Spleen (tissue), 11 donors: ENCODE data around the gene FN3KRP. TPM values are rescaled to one million over a fixed set of nuclear protein-coding genes. Genes with fewer than 3 reads are reported as not detected.

Experiments used
- DNase-seq: peaks from one replicate; pipeline ENCODE4 v3.0.0-alpha.2; 2020
- H3K27ac ChIP-seq, 8 donors: fragments of 200-600 bp; sonication (generic) in 7 of 8; 1 replicate in 4 of 8; 2 replicates in 4 of 8; pipeline versions ENCODE4 v1.5.0 to v1.8.0; 2016 to 2021; ENCODE audit warnings: inconsistent platforms in 4 of 8, mild to moderate bottlenecking in 4 of 8, moderate library complexity in 1 of 8
- H3K27me3 ChIP-seq, 7 donors: fragments of 200-600 bp; sonication (generic) in 6 of 7; replicated peaks in 1 of 7; 1 replicate in 4 of 7; 2 replicates in 3 of 7; pipeline versions ENCODE4 v1.5.0 to v1.8.0; 2016 to 2021; ENCODE audit warnings: inconsistent platforms in 3 of 7, mild to moderate bottlenecking in 1 of 7
- H3K36me3 ChIP-seq, 6 donors: fragments of 200-600 bp; sonication (generic) in 5 of 6; 1 replicate in 4 of 6; 2 replicates in 2 of 6; pipeline versions ENCODE4 v1.5.0 to v1.8.0; 2016 to 2021; ENCODE audit warnings: inconsistent platforms in 2 of 6
- H3K4me1 ChIP-seq, 6 donors: fragments of 200-600 bp; sonication (generic) in 5 of 6; 1 replicate in 3 of 6; 2 replicates in 3 of 6; pipeline versions ENCODE4 v1.5.0 to v1.8.0; 2016 to 2021; ENCODE audit warnings: inconsistent platforms in 3 of 6
- H3K4me3 ChIP-seq, 8 donors: fragments of 200-600 bp; sonication (generic) in 7 of 8; 1 replicate in 4 of 8; 2 replicates in 4 of 8; pipeline versions ENCODE4 v1.5.0 to v1.8.0; 2016 to 2021; ENCODE audit warnings: inconsistent platforms in 4 of 8, mild to moderate bottlenecking in 4 of 8, moderate library complexity in 2 of 8
- H3K9me3 ChIP-seq, 8 donors: fragments of 200-600 bp; sonication (generic) in 7 of 8; 1 replicate in 4 of 8; 2 replicates in 4 of 8; pipeline versions ENCODE4 v1.5.0 to v1.8.0; 2016 to 2021; ENCODE audit warnings: inconsistent platforms in 4 of 8
- POLR2A ChIP-seq, 3 donors: fragments of 450-650 bp; IDR thresholded peaks; one replicate each; pipeline ENCODE4 v1.5.1; 2017; ENCODE audit warnings: antibody characterized with exemption in 3 of 3, mild to moderate bottlenecking in 1 of 3
- POLR2AphosphoS5 ChIP-seq, 3 donors: sonication (generic); formaldehyde crosslinking; IDR thresholded peaks; one replicate each; pipeline ENCODE4 v1.5.1; 2017; ENCODE audit warnings: antibody characterized with exemption in 3 of 3
- WGBS, 5 donors: extraction: QIAGEN DNeasy Blood & Tissue Kit in 3 of 5; methylation state at CpG; one replicate each; pipeline versions ENCODE4 v1.1.5 to v1.1.7; 2013 to 2018; 5-methylcytosine and 5-hydroxymethylcytosine counted together
- intact Hi-C: fragments of 100-400 bp; cut with DNase I; formaldehyde crosslinking; loops from one replicate; pipeline ENCODE4 v1.15.0; 2023; ENCODE audit warnings: low total_unique reads
- polyA plus RNA-seq, 3 donors: library from polyadenylated mRNA; stranded (reverse); fragments of 200-250 nt; gene quantifications; one replicate each; pipeline ENCODE4 v1.2.1, GENCODE V29; 2013
- total RNA-seq, 7 donors: library from RNA; depleted of rRNA in 3 of 7; stranded (reverse); fragments of >200 nt in 3 of 7; fragmentation: NEBNext Ultra II Directional in 4 of 7; extraction: Animal tissue kit (Norgen Biotek cat#: 25700) in 4 of 7; gene quantifications; one replicate each; pipeline versions ENCODE4 v1.1.0 to v1.2.1, GENCODE V29; 2016 to 2021
- TF ChIP-seq, protein P1 (sequence below), 11 experiments: fragments of 200-600 bp in 7 of 11; fragments of 450-650 bp in 4 of 11; sonication (generic) in 4 of 11; IDR thresholded peaks in 8 of 11; conservative IDR thresholded peaks in 3 of 11; 1 replicate in 7 of 11; 2 replicates in 4 of 11; pipeline versions ENCODE4 v1.4.0 to v1.8.0; 2016 to 2021; ENCODE audit warnings: antibody characterized with exemption in 11 of 11, inconsistent platforms in 4 of 11, mild to moderate bottlenecking in 1 of 11
- donor health status: healthy with polysubstance abuse.
- donor health status: DM: no; HTN: no; CAD: no; lungs with moderate emphysema.
- donor health status: DM: no; HTN: no; CAD: no.
- donor health status: Bipolar disorder and iron deficiency.
- donor health status: healthy.
- donor health status: DM: no; HTN: no; CAD: no.
- donor health status: DM: yes; HTN: yes; CAD: no.

Gene FN3KRP
- total and polyA plus RNA-seq, 10 donors = 16.3 to 35.1 (median 24.8) TPM

DNA sequence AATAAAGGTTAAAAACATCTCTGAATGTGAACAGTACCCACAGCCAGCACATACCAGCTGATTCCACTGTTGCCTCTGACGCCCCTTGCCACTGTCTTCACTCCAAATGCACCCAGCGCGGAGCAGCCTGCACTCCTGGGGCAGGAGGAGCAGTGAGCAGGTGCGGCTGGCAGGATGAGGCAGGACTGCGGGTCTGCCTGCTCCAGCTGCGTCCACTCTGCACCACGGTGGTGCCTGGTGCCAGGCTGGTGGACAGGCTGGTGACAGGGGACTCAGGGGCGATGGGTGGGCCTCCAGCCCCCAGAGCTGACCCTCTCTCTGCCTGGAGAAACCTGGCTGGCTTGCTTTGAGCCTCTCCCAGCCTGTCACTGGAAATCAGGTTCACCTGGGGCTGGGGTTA is 27.4 kb upstream of the FN3KRP start:
- WGBS, 5 donors = 85 to 93% (median 93%) methylated on average over 8 of the region's 8 CpGs
- peaks cover 0 to 4% (median 1%) of the 10 kb centered on the region in 8 donors for H3K9me3 ChIP-seq
- TF ChIP-seq, protein P1, sequence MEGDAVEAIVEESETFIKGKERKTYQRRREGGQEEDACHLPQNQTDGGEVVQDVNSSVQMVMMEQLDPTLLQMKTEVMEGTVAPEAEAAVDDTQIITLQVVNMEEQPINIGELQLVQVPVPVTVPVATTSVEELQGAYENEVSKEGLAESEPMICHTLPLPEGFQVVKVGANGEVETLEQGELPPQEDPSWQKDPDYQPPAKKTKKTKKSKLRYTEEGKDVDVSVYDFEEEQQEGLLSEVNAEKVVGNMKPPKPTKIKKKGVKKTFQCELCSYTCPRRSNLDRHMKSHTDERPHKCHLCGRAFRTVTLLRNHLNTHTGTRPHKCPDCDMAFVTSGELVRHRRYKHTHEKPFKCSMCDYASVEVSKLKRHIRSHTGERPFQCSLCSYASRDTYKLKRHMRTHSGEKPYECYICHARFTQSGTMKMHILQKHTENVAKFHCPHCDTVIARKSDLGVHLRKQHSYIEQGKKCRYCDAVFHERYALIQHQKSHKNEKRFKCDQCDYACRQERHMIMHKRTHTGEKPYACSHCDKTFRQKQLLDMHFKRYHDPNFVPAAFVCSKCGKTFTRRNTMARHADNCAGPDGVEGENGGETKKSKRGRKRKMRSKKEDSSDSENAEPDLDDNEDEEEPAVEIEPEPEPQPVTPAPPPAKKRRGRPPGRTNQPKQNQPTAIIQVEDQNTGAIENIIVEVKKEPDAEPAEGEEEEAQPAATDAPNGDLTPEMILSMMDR (IDR thresholded peaks at IDR 0.05 in 8 of 11, conservative IDR thresholded peaks at IDR 0.05 in 3 of 11) = no peak
- no peak for TF ChIP-seq POLR2A (IDR thresholded peaks at IDR 0.05)
- no peak for TF ChIP-seq POLR2AphosphoS5 (IDR thresholded peaks at IDR 0.05)
- no peaks in the 10 kb centered on the region for H3K36me3 ChIP-seq
- H3K27me3 ChIP-seq = no peaks in the 10 kb centered on the region
- no peaks in the 10 kb centered on the region for H3K4me1 ChIP-seq
- H3K4me3 ChIP-seq = no peak overlapping the region
- no peak for DNase-seq
- intact Hi-C loops = no loop called here
- no peak overlapping the region for H3K27ac ChIP-seq

DNA sequence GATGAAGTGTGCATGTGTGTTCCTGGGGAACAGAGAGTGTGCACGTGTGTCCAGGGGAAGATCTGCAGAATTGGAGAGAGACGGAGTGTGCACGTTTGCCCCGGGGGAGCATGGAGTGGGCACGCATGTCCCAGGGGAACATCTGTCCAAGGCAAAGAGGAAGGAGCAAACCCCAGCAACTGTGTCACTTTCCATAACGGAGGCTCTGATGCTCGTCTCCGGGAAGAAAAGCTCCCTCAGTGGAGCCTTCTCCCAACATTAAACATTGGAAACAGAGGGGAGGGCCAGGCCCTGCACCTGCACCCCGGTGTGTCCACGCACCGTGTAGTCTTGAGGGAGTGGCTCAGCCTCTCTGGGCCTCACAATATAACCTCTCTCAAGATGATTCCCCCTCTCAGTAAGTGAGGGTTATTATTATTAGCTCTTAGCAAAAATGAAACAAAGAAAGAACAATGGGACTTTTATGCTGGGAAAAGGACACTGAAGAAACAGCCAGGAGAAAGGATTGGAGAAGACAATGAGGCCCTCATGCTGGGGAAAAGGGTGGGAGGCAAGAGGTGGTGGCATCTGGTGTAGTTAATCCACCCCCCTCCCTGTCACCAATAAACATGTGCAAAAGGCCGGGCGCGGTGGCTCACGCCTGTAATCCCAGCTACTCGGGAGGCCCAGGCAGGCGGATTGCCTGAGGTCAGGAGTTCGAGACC is 25.6 kb upstream of the FN3KRP start:
- intact Hi-C loops = no loop called here
- Histone ChIP-seq H3K27me3 (no peaks in the 10 kb centered on the region), H3K27ac (no peak overlapping the region), H3K36me3 (no peaks in the 10 kb centered on the region), H3K9me3 (peaks cover 0 to 21% (median 13%) of the 10 kb centered on the region in 8 donors), H3K4me3 (no peak overlapping the region), H3K4me1 (no peaks in the 10 kb centered on the region)
- 82 to 89% (median 85%) methylated on average over 18 of the region's 18 CpGs for WGBS, 5 donors
- TF ChIP-seq, protein P1 (IDR thresholded peaks at IDR 0.05 in 8 of 11, conservative IDR thresholded peaks at IDR 0.05 in 3 of 11) = no peak
- TF ChIP-seq POLR2A (IDR thresholded peaks at IDR 0.05) = no peak
- TF ChIP-seq POLR2AphosphoS5 (IDR thresholded peaks at IDR 0.05) = no peak
- no peak for DNase-seq

- intact Hi-C loops = no loop called here
- Histone ChIP-seq H3K36me3 (no peaks in the 10 kb centered on the region), H3K4me1 (peaks cover 0 to under 1% (median under 1%) of the 10 kb centered on the region in 6 donors), H3K27me3 (peaks cover 0 to 3% (median 0%) of the 10 kb centered on the region in 7 donors), H3K9me3 (peaks cover 0 to 21% (median 13%) of the 10 kb centered on the region in 8 donors), H3K27ac (no peak overlapping the region), H3K4me3 (no peak overlapping the region)
- no peak for DNase-seq
- TF ChIP-seq, protein P1 (IDR thresholded peaks at IDR 0.05 in 8 of 11, conservative IDR thresholded peaks at IDR 0.05 in 3 of 11) = no peak
- TF ChIP-seq POLR2A (IDR thresholded peaks at IDR 0.05) (no peak), POLR2AphosphoS5 (IDR thresholded peaks at IDR 0.05) (no peak)
- 85 to 91% (median 88%) methylated on average over 11 to 14 of the region's 17 CpGs for WGBS, 5 donors
These were observed 24.8 kb upstream of the FN3KRP start for GRCh38 chr17:82691714-82692113.

DNA sequence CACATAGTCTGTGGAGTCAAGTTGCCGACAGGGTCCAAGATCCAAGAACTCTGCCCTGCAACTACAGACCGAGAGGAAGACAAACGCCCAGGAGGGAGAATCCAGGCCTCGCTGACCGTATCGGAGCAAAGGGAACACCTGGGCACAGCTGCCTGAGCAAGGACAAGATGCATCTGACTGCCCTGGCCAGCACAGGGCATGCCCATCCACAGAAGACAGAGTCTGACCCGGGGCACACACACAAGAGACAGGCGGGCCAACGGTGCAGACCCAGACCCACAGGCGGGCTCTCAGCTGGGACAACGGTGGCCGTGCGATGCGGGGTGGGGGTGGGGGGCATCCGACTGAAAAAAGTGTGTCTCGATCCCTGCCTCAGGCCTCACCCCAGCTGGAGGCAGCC is 24.2 kb upstream of the FN3KRP start:
- Histone ChIP-seq H3K27ac (no peak overlapping the region), H3K9me3 (peaks cover 0 to 21% (median 13%) of the 10 kb centered on the region in 8 donors), H3K4me1 (peaks cover 3 to 6% (median 5%) of the 10 kb centered on the region in 6 donors), H3K27me3 (peaks cover 0 to 8% (median 3%) of the 10 kb centered on the region in 7 donors), H3K4me3 (no peak overlapping the region), H3K36me3 (no peaks in the 10 kb centered on the region)
- 87 to 95% (median 89%) methylated on average over 12 to 16 of the region's 16 CpGs for WGBS, 5 donors
- TF ChIP-seq POLR2AphosphoS5 (IDR thresholded peaks at IDR 0.05) (no peak), POLR2A (IDR thresholded peaks at IDR 0.05) (no peak)
- TF ChIP-seq, protein P1 (IDR thresholded peaks at IDR 0.05 in 8 of 11, conservative IDR thresholded peaks at IDR 0.05 in 3 of 11) = no peak
- no peak for DNase-seq
- intact Hi-C loops = no loop called here
